ENCODE measurements around the gene NCOA3. TPM values are rescaled to one million over a fixed set of nuclear protein-coding genes. Genes with fewer than 3 reads are reported as not detected.

Gene NCOA3
- total and polyA plus RNA-seq, 2 of the 8 experiments (the other 6 are each of a cell fraction or from before 2014, with no cell fraction given): 7.9 to 24.7 TPM

DNA sequence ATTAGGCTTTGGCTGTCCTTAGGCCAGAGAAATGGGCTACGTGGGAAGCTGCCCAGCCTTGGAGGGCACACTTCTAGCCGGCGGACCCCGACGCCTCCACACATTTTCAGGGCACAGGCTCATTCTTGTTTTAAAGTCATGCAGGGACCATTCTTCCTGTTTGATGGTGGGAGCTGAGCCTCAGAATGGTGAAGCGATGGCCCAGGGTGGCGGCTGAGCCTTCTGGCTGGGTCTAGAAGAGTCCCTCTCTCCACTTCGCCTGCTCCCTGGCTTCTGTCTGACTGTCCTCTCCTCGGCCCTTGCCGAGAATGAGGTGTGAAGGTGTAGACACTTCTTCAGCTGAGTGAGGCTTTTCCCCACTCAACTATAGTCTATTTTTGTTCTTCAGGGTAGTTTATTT is 169.2 kb downstream of the NCOA3 start:
- no peak overlapping the region for H3K56ac ChIP-seq (replicated peaks; ENCODE audit: insufficient read length, low read depth, low read length)
- H4K5ac ChIP-seq (ENCODE audit: insufficient read length, low read depth, low read length): no peak overlapping the region
- 90% methylated on average over 10 of the region's 10 CpGs; no CpG with 5 or more reads in 1 of the 2 experiments for WGBS, 2 experiments (ENCODE audit: extremely low coverage in 1 of 2, insufficient coverage in 1 of 2, insufficient read length in 1 of 2, insufficient replicate concordance in 2 of 2, low coverage in 1 of 2, low lambda C conversion rate in 2 of 2, missing lambda C conversion rate in 1 of 2)
- no peak overlapping the region for H2BK20ac ChIP-seq (ENCODE audit: low read length)
- H2BK120ac ChIP-seq (replicated peaks; ENCODE audit: low read depth, low read length): no peak overlapping the region
- H3K4me3 ChIP-seq (ENCODE audit: extremely low read depth in 1 of 4, insufficient read depth in 2 of 4, low read depth in 3 of 4, low read length in 4 of 4): no peak overlapping the region
- no peak overlapping the region for H2AFZ ChIP-seq (ENCODE audit: low read length)
- H4K20me1 ChIP-seq (replicated peaks in 1 of 2; ENCODE audit: control insufficient read depth in 1 of 2, insufficient read depth in 2 of 2, low read length in 2 of 2): no peaks in the 10 kb centered on the region
- no peaks in the 10 kb centered on the region for H3K79me1 ChIP-seq (ENCODE audit: low read depth, low read length)
- H3K9me3 ChIP-seq (ENCODE audit: insufficient read depth in 2 of 2, low read depth in 1 of 2, low read length in 1 of 2): no peaks in the 10 kb centered on the region
- H3K27me3 ChIP-seq (replicated peaks in 1 of 4; ENCODE audit: control insufficient read depth in 3 of 4, extremely low read depth in 1 of 4, insufficient read depth in 3 of 4, low read length in 3 of 4): no peaks in the 10 kb centered on the region
- H2BK12ac ChIP-seq (ENCODE audit: low read depth, low read length): no peak overlapping the region
- H3K14ac ChIP-seq (ENCODE audit: insufficient read length): no peak overlapping the region
- no peaks in the 10 kb centered on the region for H3K79me2 ChIP-seq (ENCODE audit: control insufficient read depth in 1 of 2, insufficient read depth in 2 of 2, low read length in 2 of 2)
- FAIRE-seq (no peak), DNase-seq (ENCODE audit: low read depth in 1 of 2, low spot score in 2 of 2) (no peak)
- H3K23ac ChIP-seq (ENCODE audit: insufficient read length): no peak overlapping the region
- ChIA-PET POLR2A (ENCODE audit: partially characterized antibody) (interaction anchor here (1.8 kb wide), 1 partner anchor 10 kb away, joined by 4 read pairs; no protein-coding TSS in a partner anchor), CTCF (ENCODE audit: partially characterized antibody) (interaction anchor here (0.7 to 1.8 kb wide), 3 partner anchors 9 to 116 kb away, joined by 3 to 4 read pairs (median 4); no protein-coding TSS in a partner anchor)
- no peak overlapping the region for H3K9ac ChIP-seq (replicated peaks in 1 of 4; ENCODE audit: extremely low read depth in 1 of 4, low read depth in 3 of 4, low read length in 3 of 4)
- no peak overlapping the region for H4K8ac ChIP-seq (ENCODE audit: extremely low read depth, insufficient read depth, low read length)
- H3K23me2 ChIP-seq (ENCODE audit: low read depth, low read length): no peaks in the 10 kb centered on the region; the same call in 1 of the 2 replicates
- TF ChIP-seq MAFK (IDR thresholded peaks at IDR 0.05; ENCODE audit: low read depth, low read length) (no peak), POU5F1 (IDR thresholded peaks at IDR 0.05; ENCODE audit: low read depth, low read length) (no peak), RNF2 (IDR thresholded peaks at IDR 0.05; ENCODE audit: borderline replicate concordance, low read depth, low read length, missing control alignments, poor library complexity, severe bottlenecking) (no peak), TAF7 (optimal IDR thresholded peaks at IDR 0.05; ENCODE audit: borderline replicate concordance, low read depth, low read length) (no peak)
- TF ChIP-seq, protein P1, sequence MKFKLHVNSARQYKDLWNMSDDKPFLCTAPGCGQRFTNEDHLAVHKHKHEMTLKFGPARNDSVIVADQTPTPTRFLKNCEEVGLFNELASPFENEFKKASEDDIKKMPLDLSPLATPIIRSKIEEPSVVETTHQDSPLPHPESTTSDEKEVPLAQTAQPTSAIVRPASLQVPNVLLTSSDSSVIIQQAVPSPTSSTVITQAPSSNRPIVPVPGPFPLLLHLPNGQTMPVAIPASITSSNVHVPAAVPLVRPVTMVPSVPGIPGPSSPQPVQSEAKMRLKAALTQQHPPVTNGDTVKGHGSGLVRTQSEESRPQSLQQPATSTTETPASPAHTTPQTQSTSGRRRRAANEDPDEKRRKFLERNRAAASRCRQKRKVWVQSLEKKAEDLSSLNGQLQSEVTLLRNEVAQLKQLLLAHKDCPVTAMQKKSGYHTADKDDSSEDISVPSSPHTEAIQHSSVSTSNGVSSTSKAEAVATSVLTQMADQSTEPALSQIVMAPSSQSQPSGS (IDR thresholded peaks at IDR 0.05; ENCODE audit: low read length): no peak
- H3K27ac ChIP-seq (ENCODE audit: low read depth, low read length): no peak overlapping the region
- H3K4ac ChIP-seq (replicated peaks; ENCODE audit: insufficient read length, low read depth, low read length): no peak overlapping the region
- H3K4me2 ChIP-seq (ENCODE audit: insufficient read depth in 1 of 2, low read depth in 2 of 2, low read length in 2 of 2): no peak overlapping the region
- H2BK15ac ChIP-seq (ENCODE audit: low read length): no peak overlapping the region
- no peak overlapping the region for H2BK5ac ChIP-seq (ENCODE audit: low read depth, low read length)
- no peak overlapping the region for H2AK5ac ChIP-seq (ENCODE audit: low read depth, low read length)
- H3K36me3 ChIP-seq (ENCODE audit: control insufficient read depth in 2 of 4, insufficient read depth in 4 of 4, low read length in 3 of 4): no peaks in the 10 kb centered on the region
- no peak overlapping the region for H4K91ac ChIP-seq (replicated peaks; ENCODE audit: insufficient read length, low read length)
- peaks cover 0 to 2% (median 0%) of the 10 kb centered on the region in 4 experiments; a peak in 1 of 7 replicates for H3K4me1 ChIP-seq (replicated peaks in 1 of 4; ENCODE audit: control insufficient read depth in 3 of 4, insufficient read depth in 4 of 4, low read length in 3 of 4)
- no peak overlapping the region for H3K18ac ChIP-seq (ENCODE audit: extremely low read depth, low read length)
